Coronary artery (tissue), 2 donors: ENCODE measurements around the gene ATP5PO.

ENCODE experiments used
- DNase-seq: peaks from one replicate; pipeline ENCODE4 v3.0.0-alpha.2; 2017; ENCODE audit warnings: low spot score
- H3K27ac ChIP-seq, 2 donors: fragments of 200-600 bp; sonication (generic); one replicate each; pipeline ENCODE4 v1.5.1; 2016 to 2019
- H3K4me3 ChIP-seq: fragments of 200-600 bp; sonication (generic); 2 replicates; pipeline ENCODE4 v1.5.1; 2016; ENCODE audit warnings: mild to moderate bottlenecking, moderate library complexity
- TF ChIP-seq, protein P1 (sequence below): fragments of 200-600 bp; sonication (generic); IDR thresholded peaks from one replicate; pipeline ENCODE4 v1.5.1; 2019; ENCODE audit warnings: antibody characterized with exemption

ATP5PO gene

GRCh38 chr21:33947451-33948095, 32.0 kb upstream of the ATP5PO start:
- H3K27ac ChIP-seq = peak overlapping the region; percentile 54 to 67
- H3K4me3 ChIP-seq = peak overlapping the region; percentile 45
- DNase-seq = peak; percentile 86
- TF ChIP-seq, protein P1, sequence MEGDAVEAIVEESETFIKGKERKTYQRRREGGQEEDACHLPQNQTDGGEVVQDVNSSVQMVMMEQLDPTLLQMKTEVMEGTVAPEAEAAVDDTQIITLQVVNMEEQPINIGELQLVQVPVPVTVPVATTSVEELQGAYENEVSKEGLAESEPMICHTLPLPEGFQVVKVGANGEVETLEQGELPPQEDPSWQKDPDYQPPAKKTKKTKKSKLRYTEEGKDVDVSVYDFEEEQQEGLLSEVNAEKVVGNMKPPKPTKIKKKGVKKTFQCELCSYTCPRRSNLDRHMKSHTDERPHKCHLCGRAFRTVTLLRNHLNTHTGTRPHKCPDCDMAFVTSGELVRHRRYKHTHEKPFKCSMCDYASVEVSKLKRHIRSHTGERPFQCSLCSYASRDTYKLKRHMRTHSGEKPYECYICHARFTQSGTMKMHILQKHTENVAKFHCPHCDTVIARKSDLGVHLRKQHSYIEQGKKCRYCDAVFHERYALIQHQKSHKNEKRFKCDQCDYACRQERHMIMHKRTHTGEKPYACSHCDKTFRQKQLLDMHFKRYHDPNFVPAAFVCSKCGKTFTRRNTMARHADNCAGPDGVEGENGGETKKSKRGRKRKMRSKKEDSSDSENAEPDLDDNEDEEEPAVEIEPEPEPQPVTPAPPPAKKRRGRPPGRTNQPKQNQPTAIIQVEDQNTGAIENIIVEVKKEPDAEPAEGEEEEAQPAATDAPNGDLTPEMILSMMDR = no peak

DNA sequence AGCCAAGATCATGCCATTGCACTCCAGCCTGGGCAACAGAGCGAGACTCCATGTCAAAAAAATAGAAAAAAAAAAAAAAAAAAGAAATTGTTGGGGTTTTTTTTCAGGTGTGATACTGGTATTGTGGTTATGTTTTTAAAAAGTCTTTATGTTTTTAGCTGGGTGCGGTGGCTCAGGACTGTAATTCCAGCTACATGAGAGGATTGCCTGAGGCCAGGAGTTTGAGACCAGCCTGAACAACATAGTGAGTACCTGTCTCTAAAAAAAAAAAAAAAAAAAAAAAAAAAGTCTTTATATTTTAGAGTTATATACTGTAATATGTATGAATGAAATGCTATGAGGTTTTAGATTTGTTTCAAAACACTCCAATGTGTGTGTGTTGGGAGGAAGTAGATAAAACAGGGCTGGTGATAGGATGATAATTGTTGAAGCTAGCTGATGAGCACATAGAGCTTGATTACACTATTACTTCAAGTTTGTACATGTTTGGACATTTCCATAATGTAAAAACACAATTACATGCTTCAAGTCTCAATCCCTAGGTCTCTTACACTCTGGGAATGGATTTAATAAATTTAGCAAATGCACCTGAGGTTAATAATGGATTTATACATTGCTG, 30.2 kb upstream of the ATP5PO start:
- TF ChIP-seq, protein P1 = no peak
- Histone ChIP-seq H3K4me3 (no peak overlapping the region), H3K27ac (no peak overlapping the region)
- no peak for DNase-seq

- no peak overlapping the region for H3K4me3 ChIP-seq
- TF ChIP-seq, protein P1 = no peak
- H3K27ac ChIP-seq = no peak overlapping the region
- DNase-seq = no peak
Measured at GRCh38 chr21:33944185-33944763, 28.7 kb upstream of the ATP5PO start.

GRCh38 chr21:33943293-33943692, 27.7 kb upstream of the ATP5PO start:
- H3K27ac ChIP-seq = no peak overlapping the region
- H3K4me3 ChIP-seq = no peak overlapping the region
- TF ChIP-seq, protein P1 = no peak
- DNase-seq = no peak

DNA sequence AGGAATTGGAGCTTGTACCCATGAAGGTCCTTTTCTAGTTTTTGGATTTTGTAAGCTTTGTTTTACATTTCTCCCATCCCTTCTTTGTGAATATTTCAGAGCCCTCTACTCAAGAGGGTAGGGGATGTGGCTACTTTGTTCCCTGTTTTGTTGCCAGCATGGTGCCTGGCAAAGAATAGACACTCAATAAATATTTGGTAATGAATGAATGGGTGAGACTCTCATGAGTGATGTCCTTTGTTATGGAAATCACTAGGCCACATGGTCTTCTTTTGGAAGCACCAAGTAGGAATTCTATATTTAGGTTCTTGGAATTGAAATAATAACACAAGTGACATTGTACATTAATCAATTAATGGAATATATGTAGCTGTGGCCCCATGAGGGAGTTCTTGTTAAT, 26.8 kb upstream of the ATP5PO start:
- TF ChIP-seq, protein P1 = no peak
- DNase-seq = no peak
- H3K27ac ChIP-seq = no peak overlapping the region
- no peak overlapping the region for H3K4me3 ChIP-seq

DNA sequence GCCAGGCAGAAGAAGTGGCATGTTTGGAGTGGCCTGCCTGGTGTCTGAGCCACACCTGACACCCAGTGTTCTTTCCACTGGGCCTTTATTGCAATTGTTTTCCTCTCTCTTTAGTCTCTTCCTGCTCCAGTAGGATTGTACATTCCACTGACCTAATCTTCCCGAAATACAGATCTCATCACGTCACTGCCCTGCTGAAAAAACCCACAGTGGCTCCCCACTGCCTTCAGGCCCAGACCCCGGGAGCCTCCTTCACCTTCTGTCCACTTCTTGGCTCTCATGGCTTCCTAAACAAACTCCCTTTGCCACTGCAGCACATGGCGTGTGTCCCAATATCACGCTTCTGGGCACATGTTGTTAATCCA, 25.3 kb upstream of the ATP5PO start:
- Histone ChIP-seq H3K27ac (no peak overlapping the region), H3K4me3 (no peak overlapping the region)
- TF ChIP-seq, protein P1 = no peak
- DNase-seq = no peak
